Lower leg skin (tissue), 3 donors: ENCODE data around the gene GFOD2.

Experiments used
- CTCF ChIP-seq, 3 donors: fragments of 450-650 bp; IDR thresholded peaks; one replicate each; pipeline ENCODE4 v1.5.1; 2016; ENCODE audit warnings: antibody characterized with exemption in 3 of 3, mild to moderate bottlenecking in 3 of 3, moderate library complexity in 2 of 3
- POLR2A ChIP-seq, 2 donors: fragments of 450-650 bp; IDR thresholded peaks; one replicate each; pipeline ENCODE4 v1.6.1; 2016 to 2017; ENCODE audit warnings: antibody characterized with exemption in 2 of 2, mild to moderate bottlenecking in 1 of 2, moderate library complexity in 1 of 2

DNA sequence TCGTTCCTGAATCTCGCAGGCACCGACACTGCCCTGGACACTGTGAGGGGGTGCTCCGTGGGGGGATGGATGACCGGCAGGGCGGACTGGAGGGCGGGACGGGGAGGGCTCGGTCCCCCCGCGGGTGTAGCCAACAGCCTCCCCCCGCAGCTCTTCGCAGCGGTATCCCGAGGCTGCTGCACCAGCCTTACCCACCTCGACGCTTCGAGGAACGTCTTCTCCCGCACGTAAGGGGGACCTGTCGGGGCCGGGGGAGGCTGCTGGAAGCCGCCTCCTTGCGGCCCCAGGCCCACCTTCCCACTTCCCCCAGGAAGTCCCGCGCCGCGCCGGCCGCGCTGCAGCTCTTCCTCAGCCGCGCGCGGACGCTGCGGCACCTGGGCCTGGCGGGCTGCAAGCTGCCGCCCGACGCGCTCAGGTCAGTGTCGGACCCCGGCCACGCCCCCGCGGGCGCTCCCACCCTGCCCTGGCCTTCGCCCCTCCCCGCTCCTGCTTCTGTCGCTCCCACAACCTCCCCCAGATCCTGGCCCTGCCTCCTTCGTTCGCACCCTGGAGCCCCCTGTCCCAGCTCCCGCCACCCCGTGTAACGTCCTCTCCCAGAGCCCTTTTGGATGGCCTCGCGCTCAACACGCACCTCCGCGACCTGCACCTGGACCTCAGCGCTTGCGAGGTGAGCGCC lies 70.9 kb downstream of the GFOD2 start:
- TF ChIP-seq CTCF (IDR thresholded peaks at IDR 0.05), result no peak
- no peak for TF ChIP-seq POLR2A (IDR thresholded peaks at IDR 0.05)
